HG03558 (cell line): ENCODE data around the gene MORF4L1.
"Not testable (repeated sequence)": the region's sequence is repeated elsewhere in the genome, so short reads cannot be mapped to it uniquely, and the experiment has no call there.

Experiments used
- ATAC-seq: cut with Tn5 transposase; IDR thresholded peaks from one replicate; pipeline ENCODE4 v1.9.1; 2021; ENCODE audit warnings: moderate number of reproducible peaks; ENCODE audit not compliant: unreplicated experiment; ENCODE audit errors: extremely low read depth

Gene MORF4L1

DNA sequence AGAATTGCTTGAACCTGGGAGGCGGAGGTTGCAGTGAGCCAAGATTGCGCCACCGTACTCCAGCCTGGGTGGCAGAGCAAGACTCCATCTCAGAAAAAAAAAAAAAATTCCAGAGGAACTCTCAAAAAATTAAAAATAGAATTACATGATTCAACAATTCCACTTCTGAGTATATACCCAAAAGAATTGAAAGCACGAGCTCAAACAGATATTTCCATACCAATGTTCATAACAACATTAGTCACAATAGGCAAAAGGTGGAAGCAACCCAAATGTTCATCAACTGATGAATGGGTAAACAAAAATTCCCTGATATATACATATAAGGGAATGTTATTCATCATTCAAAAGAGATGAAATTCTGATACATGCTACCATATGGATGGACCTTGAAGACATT, 16.9 kb upstream of the MORF4L1 start:
- no peak for ATAC-seq

DNA sequence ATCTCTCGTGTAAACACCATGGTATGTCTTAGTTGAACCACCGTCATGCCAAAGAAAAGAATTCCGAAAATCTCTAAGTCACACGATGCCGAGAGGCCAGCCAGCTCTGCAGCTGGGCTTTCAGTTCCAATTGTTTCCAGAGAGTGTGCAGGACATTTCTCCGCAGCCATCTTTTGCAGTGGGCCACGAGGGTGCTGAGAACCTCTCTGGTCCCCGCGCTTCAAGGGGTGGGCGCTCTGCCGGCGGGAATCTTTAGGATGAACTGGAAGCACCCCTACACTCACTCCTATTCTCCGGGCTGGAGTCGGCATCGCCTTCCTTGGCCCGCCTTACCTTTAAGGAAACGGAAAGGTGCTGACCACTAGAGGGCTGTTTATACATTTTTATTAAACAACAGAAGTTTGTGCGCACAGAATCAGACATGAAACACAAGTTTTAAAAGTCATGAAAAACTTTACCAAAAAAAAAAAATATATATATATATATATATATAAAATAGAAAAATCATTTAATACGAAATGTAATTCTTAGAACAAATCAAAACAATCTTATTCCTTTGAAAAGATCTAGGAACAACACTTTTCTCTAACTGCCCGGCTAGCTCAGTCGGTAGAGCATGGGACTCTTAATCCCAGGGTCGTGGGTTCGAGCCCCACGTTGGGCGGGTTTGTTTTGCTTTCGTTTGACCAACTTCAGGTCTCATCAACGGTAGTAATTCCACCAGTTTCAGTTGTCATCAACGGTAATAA, 12.5 kb upstream of the MORF4L1 start:
- ATAC-seq: no peak

GRCh38 chr15:78865585-78865984, 7.1 kb upstream of the MORF4L1 start:
- ATAC-seq: not testable (repeated sequence)

GRCh38 chr15:78866031-78866430, 6.7 kb upstream of the MORF4L1 start:
- ATAC-seq: not testable (repeated sequence)

DNA sequence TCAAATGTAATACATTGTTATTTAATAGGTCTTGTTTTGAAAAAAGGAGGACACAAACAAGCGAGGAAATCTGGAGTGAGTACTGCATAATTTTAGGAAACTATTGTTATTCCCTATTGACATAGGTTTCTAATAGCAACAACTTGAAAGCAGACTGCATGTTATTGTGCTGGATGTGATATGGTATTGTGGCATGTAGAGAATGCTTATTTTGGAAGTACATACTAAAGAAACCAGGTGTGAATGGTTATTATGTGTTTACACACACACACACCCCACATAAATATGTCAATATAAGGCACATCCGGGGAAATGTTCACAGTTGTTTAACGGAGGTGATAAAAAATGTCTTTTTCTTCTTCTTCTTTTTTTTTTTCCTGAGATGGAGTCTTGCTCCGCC, 5.9 kb upstream of the MORF4L1 start:
- ATAC-seq: no peak

DNA sequence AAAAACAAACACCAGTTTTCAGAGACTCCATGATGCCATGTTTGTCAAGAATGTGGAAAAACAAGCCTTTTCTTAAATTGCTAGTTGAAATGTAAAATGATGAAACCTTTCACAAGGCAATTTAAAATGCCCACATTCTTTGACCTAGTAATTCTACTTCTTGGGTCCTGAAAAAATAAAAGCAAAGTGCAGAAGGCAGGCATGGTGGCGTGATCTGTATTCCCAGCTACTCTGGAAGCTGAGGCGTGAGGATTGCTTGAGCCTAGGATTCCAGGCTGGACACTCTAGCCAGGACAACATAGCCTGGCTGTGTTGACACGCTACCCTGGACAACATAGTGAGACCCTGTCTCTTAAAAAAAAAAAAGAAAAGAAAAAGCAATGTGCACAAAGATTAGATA, 4.3 kb upstream of the MORF4L1 start:
- no peak for ATAC-seq

DNA sequence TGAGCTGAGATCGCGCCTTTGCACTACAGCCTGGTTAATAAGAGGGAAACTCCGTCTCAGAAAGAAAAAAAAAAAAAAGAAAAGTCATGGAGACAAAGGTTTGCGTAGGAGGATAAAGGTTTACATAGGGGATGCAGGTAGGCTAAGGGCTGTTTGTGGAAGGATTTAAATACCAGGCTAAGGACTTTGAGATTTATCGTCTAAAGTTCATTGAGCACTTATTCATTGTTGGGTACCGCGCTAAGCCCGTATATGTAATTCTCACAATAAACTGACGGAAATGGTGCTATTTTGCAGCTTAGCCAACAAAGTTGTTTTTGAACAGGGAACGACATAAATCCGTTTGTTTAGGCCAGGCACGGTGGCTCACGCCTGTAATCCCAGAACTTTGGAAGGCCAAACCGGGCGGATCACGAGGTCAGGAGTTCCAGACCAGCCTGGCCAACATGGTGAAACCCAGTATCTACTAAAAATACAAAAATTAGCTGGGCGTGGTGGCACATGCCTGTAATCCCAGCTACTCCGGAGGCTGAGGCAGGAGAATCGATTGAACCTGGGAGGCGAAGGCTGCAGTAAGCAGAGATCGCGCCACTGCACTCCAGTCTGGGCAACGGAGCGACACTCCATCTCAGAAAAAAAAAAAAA, 1.1 kb upstream of the MORF4L1 start:
- ATAC-seq: not testable (repeated sequence)

DNA sequence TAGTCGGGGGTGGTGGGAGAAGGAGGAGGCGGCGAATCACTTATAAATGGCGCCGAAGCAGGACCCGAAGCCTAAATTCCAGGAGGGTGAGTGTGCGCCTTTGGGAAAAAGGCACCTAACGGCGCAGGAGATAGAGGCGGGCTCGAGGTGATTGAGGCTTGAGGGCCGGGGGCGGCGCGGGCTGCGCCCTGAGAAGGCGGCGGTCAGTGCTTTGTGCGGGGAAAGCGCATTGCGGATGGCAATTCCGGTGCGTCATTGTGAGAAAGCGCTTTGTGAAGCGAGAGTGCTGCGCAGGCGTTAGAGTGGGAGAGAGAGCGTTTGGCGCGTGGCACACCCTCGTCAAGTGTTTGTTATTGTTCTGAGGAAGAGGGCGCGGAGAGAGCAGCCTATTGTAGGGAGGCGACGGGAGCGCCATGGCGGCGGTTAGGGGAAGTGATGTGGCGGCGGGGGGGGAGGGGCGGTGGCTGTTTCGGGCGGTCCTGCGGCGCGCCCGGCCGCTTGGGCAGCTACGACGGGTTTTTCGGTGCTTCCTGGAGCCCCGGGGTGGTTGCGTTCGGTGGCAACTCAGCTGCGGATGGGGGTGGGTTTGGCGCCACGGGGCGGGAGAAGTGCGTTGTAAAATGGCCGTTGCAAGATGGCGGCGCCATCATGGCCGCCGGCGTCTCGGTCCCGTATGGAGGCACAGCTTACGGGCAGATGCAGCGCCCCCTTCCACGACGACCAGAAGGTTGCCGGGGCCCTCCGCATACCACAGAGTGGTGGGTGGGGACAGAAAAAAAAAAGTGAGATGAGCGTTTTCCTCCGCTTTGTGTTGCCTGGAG, 492 bp downstream of the MORF4L1 start:
- no peak for ATAC-seq

- no peak for ATAC-seq
Observed at GRCh38 chr15:78873793-78874765, 1.4 kb downstream of the MORF4L1 start.

GRCh38 chr15:78875107-78875914, 2.6 kb downstream of the MORF4L1 start:
- no peak for ATAC-seq

DNA sequence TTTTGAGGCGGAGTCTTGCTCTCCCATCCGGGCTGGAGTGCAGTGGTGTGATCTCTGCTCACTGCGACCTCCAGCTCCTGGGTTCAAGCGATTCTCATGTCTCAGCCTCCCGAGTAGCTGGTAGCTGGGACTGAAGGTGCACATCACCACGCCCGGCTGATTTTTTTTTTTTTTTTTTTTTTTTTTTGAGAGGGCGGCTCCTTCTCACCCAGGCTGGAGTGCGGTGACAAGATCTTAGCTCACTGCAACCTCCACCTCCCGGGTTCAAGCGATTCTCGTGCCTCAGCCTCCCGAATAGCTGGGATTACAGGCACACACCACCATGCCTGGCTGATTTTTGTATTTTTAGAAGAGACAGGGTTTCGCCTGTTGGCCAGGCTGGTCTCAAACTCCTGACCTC, 4.3 kb downstream of the MORF4L1 start:
- ATAC-seq: not testable (repeated sequence)

- ATAC-seq: no peak
Observed at GRCh38 chr15:78878356-78878755, 5.7 kb downstream of the MORF4L1 start.

GRCh38 chr15:78879517-78880241, 7.0 kb downstream of the MORF4L1 start:
- ATAC-seq: no peak

DNA sequence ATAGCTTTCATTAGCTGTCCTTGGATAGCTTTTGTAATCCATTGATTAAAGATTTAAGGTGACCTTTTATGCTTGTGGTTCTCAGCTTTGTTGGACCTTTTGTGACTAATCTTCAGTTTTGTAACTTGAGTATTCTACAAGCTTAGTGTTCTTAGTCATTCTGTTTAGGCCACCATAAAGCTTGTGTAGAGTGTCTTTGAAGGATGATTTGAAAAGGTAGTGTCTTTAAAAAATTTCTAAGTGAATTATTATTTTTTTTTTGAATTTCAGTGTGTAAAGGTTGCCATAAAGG, 7.5 kb downstream of the MORF4L1 start:
- ATAC-seq: no peak

DNA sequence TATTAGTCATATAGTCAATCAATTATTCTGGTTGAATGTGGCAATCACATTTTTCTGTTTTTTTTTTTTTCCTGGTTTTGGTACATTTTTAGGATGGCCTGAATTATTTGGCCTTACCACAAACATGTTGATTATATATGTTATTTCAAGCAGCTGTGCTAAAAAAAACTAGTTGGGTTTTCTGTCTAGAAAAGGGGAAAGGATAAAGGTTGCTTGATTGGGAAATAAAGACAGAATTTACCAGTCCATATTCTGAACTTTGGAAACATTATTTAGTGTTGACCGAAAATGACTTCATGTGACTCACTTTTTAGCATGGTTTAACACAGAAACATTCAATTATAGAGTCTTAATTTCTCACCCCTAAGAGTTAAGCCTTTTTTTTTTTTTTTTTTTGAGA, 8.1 kb downstream of the MORF4L1 start:
- ATAC-seq: no peak

DNA sequence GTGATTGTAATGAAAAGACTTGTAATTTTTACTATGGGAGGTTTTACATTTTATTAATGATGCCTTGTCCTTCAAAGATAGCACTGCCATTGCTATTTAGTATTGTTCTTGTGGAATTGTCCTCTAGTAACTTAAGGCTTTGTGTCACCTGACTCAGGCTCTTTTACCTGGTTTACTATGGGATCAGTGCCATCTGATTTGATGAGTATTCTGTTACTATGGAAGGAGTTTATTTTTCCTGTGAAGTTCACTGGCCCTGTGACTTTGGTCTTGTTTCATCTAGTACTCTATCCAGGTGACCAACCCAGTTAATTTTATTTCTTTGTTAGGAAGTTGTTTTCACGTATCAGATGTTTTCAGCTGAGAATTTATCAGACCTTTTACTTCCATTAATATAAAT, 9.0 kb downstream of the MORF4L1 start:
- no peak for ATAC-seq

DNA sequence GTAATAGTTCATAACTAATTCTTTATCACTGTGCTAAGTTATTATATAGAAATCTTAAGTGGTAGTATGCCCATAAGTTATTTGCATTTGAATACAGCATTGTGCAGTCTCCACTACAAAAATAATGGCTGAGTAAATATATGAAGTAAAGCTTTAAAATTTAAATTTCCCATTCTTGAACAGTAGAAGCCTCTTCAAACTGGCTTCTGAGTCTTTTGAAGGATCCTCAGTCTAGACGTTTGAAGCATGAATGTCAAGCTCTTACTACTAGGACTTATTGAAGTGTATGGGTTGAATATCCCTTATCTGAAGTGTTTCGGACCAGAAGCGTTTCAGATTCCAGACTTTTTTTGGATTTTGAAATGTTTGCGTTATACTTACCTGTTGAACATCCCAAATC, 16.3 kb downstream of the MORF4L1 start:
- ATAC-seq: no peak

- no peak for ATAC-seq
Observed at GRCh38 chr15:78893538-78893937, 20.8 kb downstream of the MORF4L1 start.

GRCh38 chr15:78895471-78895870, 22.8 kb downstream of the MORF4L1 start:
- ATAC-seq: no peak
